Liver (tissue), 9 donors: ENCODE data around the gene ACTR2. TPM values are rescaled to one million over a fixed set of nuclear protein-coding genes. Genes with fewer than 3 reads are reported as not detected.
A peak's percentile ranks its signal among the peaks of the same experiment; 100 is the strongest.

Experiments
- DNase-seq: peaks from one replicate; pipeline ENCODE4 v3.0.0-alpha.2; 2017; ENCODE audit warnings: low spot score
- H3K27ac ChIP-seq, 2 donors: one replicate each; pipeline ENCODE4 v1.7.0; 2013; ENCODE audit warnings: inconsistent platforms in 2 of 2, low read length in 2 of 2, control low read depth in 1 of 2, low read depth in 1 of 2, mild to moderate bottlenecking in 1 of 2
- H3K27me3 ChIP-seq, 4 donors: one replicate each; pipeline versions ENCODE4 v1.6.1 to v1.7.0; 2013; ENCODE audit warnings: low read length in 3 of 4, inconsistent platforms in 1 of 4, mild to moderate bottlenecking in 1 of 4, moderate library complexity in 1 of 4; ENCODE audit not compliant: control insufficient read depth in 4 of 4, insufficient read depth in 4 of 4
- H3K36me3 ChIP-seq, 4 donors: one replicate each; pipeline versions ENCODE4 v1.6.1 to v1.7.0; 2013; ENCODE audit warnings: low read length in 3 of 4, mild to moderate bottlenecking in 3 of 4, low read depth in 1 of 4, moderate library complexity in 1 of 4; ENCODE audit not compliant: control insufficient read depth in 4 of 4, insufficient read depth in 3 of 4
- H3K4me1 ChIP-seq, 4 donors: one replicate each; pipeline versions ENCODE4 v1.6.1 to v1.7.0; 2013; ENCODE audit warnings: low read length in 3 of 4, mild to moderate bottlenecking in 3 of 4, moderate library complexity in 1 of 4; ENCODE audit not compliant: control insufficient read depth in 4 of 4, insufficient read depth in 4 of 4
- H3K4me3 ChIP-seq, 3 donors: one replicate each; pipeline versions ENCODE4 v1.6.1 to v1.7.0; 2013; ENCODE audit warnings: low read length in 3 of 3, control low read depth in 1 of 3, low read depth in 1 of 3, mild to moderate bottlenecking in 1 of 3
- H3K9ac ChIP-seq, 2 donors: one replicate each; pipeline ENCODE4 v1.7.0; 2013; ENCODE audit warnings: low read length in 2 of 2, mild to moderate bottlenecking in 2 of 2, moderate library complexity in 2 of 2, control low read depth in 1 of 2, low read depth in 1 of 2
- H3K9me3 ChIP-seq, 4 donors: one replicate each; pipeline versions ENCODE4 v1.6.1 to v1.7.0; 2013; ENCODE audit warnings: low read length in 3 of 4; ENCODE audit not compliant: control insufficient read depth in 4 of 4
- ATF3 ChIP-seq: IDR thresholded peaks from 2 replicates; pipeline ENCODE4 v1.6.1; 2016; ENCODE audit warnings: antibody characterized with exemption
- CTCF ChIP-seq: fragments of 150-350 bp; IDR thresholded peaks from 2 replicates; pipeline ENCODE4 v1.5.1; 2017; ENCODE audit warnings: improper control_type of control experiment, low read depth, low read length; ENCODE audit not compliant: missing input control
- EGR1 ChIP-seq, 2 donors: IDR thresholded peaks; 2 replicates each; pipeline ENCODE4 v1.6.1; 2016 to 2018; ENCODE audit warnings: antibody characterized with exemption in 2 of 2, low read depth in 2 of 2
- FOXA1 ChIP-seq: IDR thresholded peaks from 2 replicates; pipeline ENCODE4 v1.6.1; 2016; ENCODE audit warnings: antibody characterized with exemption
- FOXA2 ChIP-seq: IDR thresholded peaks from 2 replicates; pipeline ENCODE4 v1.6.1; 2016; ENCODE audit warnings: antibody characterized with exemption
- GABPA ChIP-seq, 2 donors: IDR thresholded peaks in 1 of 2; conservative IDR thresholded peaks in 1 of 2; 2 replicates each; pipeline ENCODE4 v1.6.1; 2016; ENCODE audit warnings: antibody characterized with exemption in 2 of 2, mild to moderate bottlenecking in 1 of 2, moderate library complexity in 1 of 2
- HNF4A ChIP-seq, 2 donors: conservative IDR thresholded peaks; 2 replicates each; pipeline ENCODE4 v1.6.1; 2016; ENCODE audit warnings: antibody characterized with exemption in 2 of 2, mild to moderate bottlenecking in 2 of 2
- HNF4G ChIP-seq: IDR thresholded peaks from 2 replicates; pipeline ENCODE4 v1.6.1; 2016; ENCODE audit warnings: antibody characterized with exemption
- JUND ChIP-seq, 2 donors: IDR thresholded peaks; 2 replicates each; pipeline ENCODE4 v1.6.1; 2016; ENCODE audit warnings: antibody characterized with exemption in 2 of 2
- MAX ChIP-seq: IDR thresholded peaks from 2 replicates; pipeline ENCODE4 v1.6.1; 2016; ENCODE audit warnings: antibody characterized with exemption
- NR2F2 ChIP-seq: IDR thresholded peaks from 2 replicates; pipeline ENCODE4 v1.6.1; 2016; ENCODE audit warnings: antibody characterized with exemption
- RAD21 ChIP-seq, 2 donors: IDR thresholded peaks; 2 replicates each; pipeline ENCODE4 v1.6.1; 2016; ENCODE audit warnings: antibody characterized with exemption in 2 of 2, mild to moderate bottlenecking in 2 of 2
- REST ChIP-seq: IDR thresholded peaks from 2 replicates; pipeline ENCODE4 v1.6.1; 2016; ENCODE audit warnings: antibody characterized with exemption, mild to moderate bottlenecking
- RXRA ChIP-seq, 2 donors: IDR thresholded peaks; 2 replicates each; pipeline ENCODE4 v1.6.1; 2017 to 2018; ENCODE audit warnings: antibody characterized with exemption in 2 of 2, mild to moderate bottlenecking in 1 of 2
- SP1 ChIP-seq: IDR thresholded peaks from 2 replicates; pipeline ENCODE4 v1.6.1; 2018; ENCODE audit warnings: antibody characterized with exemption, mild to moderate bottlenecking
- TAF1 ChIP-seq: conservative IDR thresholded peaks from 2 replicates; pipeline ENCODE4 v1.6.1; 2016; ENCODE audit warnings: antibody characterized with exemption, mild to moderate bottlenecking
- YY1 ChIP-seq: IDR thresholded peaks from 2 replicates; pipeline ENCODE4 v1.6.1; 2016; ENCODE audit warnings: antibody characterized with exemption, mild to moderate bottlenecking
- ZBTB33 ChIP-seq: IDR thresholded peaks from 2 replicates; pipeline ENCODE4 v1.6.1; 2016; ENCODE audit warnings: antibody characterized with exemption
- WGBS: extraction: QIAGEN DNeasy Blood & Tissue Kit; methylation state at CpG from one replicate; pipeline ENCODE4 v1.1.7; 2013; 5-methylcytosine and 5-hydroxymethylcytosine counted together
- polyA plus RNA-seq, 2 donors: library from polyadenylated mRNA; stranded (reverse) in 1 of 2; unstranded in 1 of 2; fragments of 200-250 nt in 1 of 2; fragments of >200 nt in 1 of 2; fragmentation: Nextera tagmentation in 1 of 2; extraction: Ambion mirVana in 1 of 2; gene quantifications; one replicate each; pipeline versions ENCODE4 v1.2.1 to v1.2.3, GENCODE V29; 2013 to 2015
- total RNA-seq, 2 donors: library from RNA; depleted of rRNA; stranded (reverse); fragments of >200 nt; gene quantifications; one replicate each; pipeline ENCODE4 v1.2.3, GENCODE V29; 2014
- donor health status: healthy.
- donor health status: healthy.
- donor health status: healthy.
- donor health status: healthy.
- donor health status: healthy.

ACTR2 gene
- 10 to 100 TPM; 48.9 to 72.0 TPM for total RNA-seq
- 10 to 100 TPM; 21.6 to 42.9 TPM for polyA plus RNA-seq

- Histone ChIP-seq H3K4me3 (peak within 1 kb of the TSS; percentile 82 to 96 (median 91)), H3K9ac (peak within 1 kb of the TSS; percentile 57 to 89), H3K27ac (peak within 1 kb of the TSS; percentile 95 to 98), H3K9me3 (no peaks in the 10 kb centered on the region), H3K27me3 (no peaks in the 10 kb centered on the region), H3K36me3 (no peaks in the 10 kb centered on the region), H3K4me1 (peaks cover 5 to 27% (median 15%) of the 10 kb centered on the region in 4 donors)
- under 1% methylated on average over 82 of the region's 82 CpGs for WGBS
- DNase-seq = peak; percentile 93
- TF ChIP-seq HNF4A (conservative IDR thresholded peaks at IDR 0.05) (no peak), YY1 (peak; percentile 98), ATF3 (peak; percentile 34), FOXA2 (no peak), SP1 (peak; percentile 81), RAD21 (IDR thresholded peaks at IDR 0.05) (peak; percentile 13 to 31), GABPA (IDR thresholded peaks at IDR 0.05 in 1 of 2, conservative IDR thresholded peaks at IDR 0.05 in 1 of 2) (peak; percentile 83 to 95), CTCF (no peak), RXRA (IDR thresholded peaks at IDR 0.05) (no peak), EGR1 (IDR thresholded peaks at IDR 0.05; ENCODE audit: low read depth in 2 of 2) (peak; percentile 54 to 63), JUND (IDR thresholded peaks at IDR 0.05) (no peak), TAF1 (peak; percentile 67), MAX (peak; percentile 80), HNF4G (no peak), ZBTB33 (peak; percentile 26), NR2F2 (peak; percentile 12), FOXA1 (no peak), REST (peak; percentile 51)
Observed at GRCh38 chr2:65227456-65228262, at the start of gene ACTR2. ACTR2 (plus strand) TSS chr2:65227831; CDS start chr2:65227910, 79 bp downstream.
